Activated naive CD4-positive, alpha-beta T cell treated with anti-CD3 and anti-CD28 coated beads for 36 hours (primary cell): ENCODE data around the gene ATP13A4. TPM values are rescaled to one million over a fixed set of nuclear protein-coding genes. Genes with fewer than 3 reads are reported as not detected.
"Not testable (repeated sequence)": the region's sequence is repeated elsewhere in the genome, so short reads cannot be mapped to it uniquely, and the experiment has no call there.

Experiments
- CTCF ChIA-PET: fragments of 350-600 bp; sonication (Branson Sonifier 250); formaldehyde crosslinking; loops from one replicate; lab custom pipeline; 2021; ENCODE audit warnings: antibody characterized with exemption; lab: Charles Lee
- DNase-seq: peaks from one replicate; pipeline ENCODE4 v3.0.0-alpha.2; 2020
- H3K27ac Mint-ChIP-seq: one replicate; pipeline ENCODE4 v1.8.0; 2021; ENCODE audit warnings: mild to moderate bottlenecking, mixed read lengths
- H3K27me3 Mint-ChIP-seq: one replicate; pipeline ENCODE4 v1.8.0; 2021; ENCODE audit warnings: low read depth, mixed read lengths
- H3K36me3 Mint-ChIP-seq: one replicate; pipeline ENCODE4 v1.8.0; 2021; ENCODE audit warnings: low read depth, mixed read lengths
- H3K4me1 Mint-ChIP-seq: one replicate; pipeline ENCODE4 v1.8.0; 2021; ENCODE audit warnings: low read depth, mixed read lengths
- H3K4me3 Mint-ChIP-seq: one replicate; pipeline ENCODE4 v1.8.0; 2021; ENCODE audit warnings: mild to moderate bottlenecking, moderate library complexity, mixed read lengths
- H3K9me3 Mint-ChIP-seq: one replicate; pipeline ENCODE4 v1.8.0; 2021; ENCODE audit warnings: mixed read lengths
- intact Hi-C: fragments of 100-400 bp; cut with micrococcal nuclease; formaldehyde crosslinking; loops from one replicate; pipeline ENCODE4 v1.15.1; 2023
- total RNA-seq, 2 experiments: library from RNA; stranded (reverse); gene quantifications; one replicate each; pipeline ENCODE4 v1.2.3, GENCODE V29; 2021

ATP13A4 gene
- total RNA-seq, 2 experiments from 2014 or later, result 2.4 to 2.8 TPM

DNA sequence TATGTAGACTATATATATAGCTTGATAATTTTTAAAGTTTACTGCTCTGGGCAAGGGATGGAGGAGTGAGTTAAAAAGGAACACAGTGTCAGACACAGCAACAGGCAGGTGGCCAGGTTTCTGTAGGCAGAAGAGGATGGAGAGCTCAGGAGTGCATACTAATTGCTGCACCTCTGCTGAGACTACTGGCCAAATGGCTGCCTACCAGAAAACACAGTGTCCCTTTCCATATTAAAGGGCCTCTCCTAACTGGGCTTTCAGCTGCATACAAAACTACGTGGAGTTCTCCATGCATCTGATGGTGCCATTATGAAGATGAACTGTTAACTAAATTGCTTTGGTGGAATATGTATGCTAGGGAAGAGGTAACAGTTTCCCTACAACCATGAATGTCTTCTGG lies 1.8 kb downstream of the ATP13A4 start:
- DNase-seq, result no peak
- Mint-ChIP-seq H3K4me1 (no peaks in the 10 kb centered on the region), H3K4me3 (no peak overlapping the region), H3K9me3 (no peaks in the 10 kb centered on the region), H3K27me3 (no peaks in the 10 kb centered on the region), H3K27ac (no peak overlapping the region), H3K36me3 (no peaks in the 10 kb centered on the region)
- intact Hi-C loops, result no loop called here
- CTCF ChIA-PET, result interaction anchor here (1.4 kb wide), 1 partner anchor 21 kb away, joined by 4 read pairs; no protein-coding TSS in a partner anchor

DNA sequence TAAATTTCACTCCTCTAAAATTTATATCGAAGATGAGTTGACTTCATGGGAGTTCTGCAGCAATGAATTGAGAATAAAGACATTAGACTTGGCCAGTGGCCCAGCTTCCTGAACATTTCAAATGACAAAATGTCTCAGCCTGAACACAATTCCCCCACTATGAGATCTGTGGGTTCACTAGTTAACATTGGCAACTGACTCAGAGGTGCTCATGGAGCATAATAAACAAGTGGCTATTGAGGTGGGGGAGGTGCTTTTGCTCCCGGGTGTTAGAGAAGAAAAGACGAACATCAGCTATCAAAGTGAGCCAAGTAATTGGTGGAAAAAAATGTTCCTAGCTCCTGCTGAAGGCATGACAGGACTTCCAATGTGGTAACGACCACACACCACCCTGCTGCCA lies 6.3 kb downstream of the ATP13A4 start:
- H3K4me1 Mint-ChIP-seq, result no peaks in the 10 kb centered on the region
- intact Hi-C loops, result no loop called here
- no peak overlapping the region for H3K27ac Mint-ChIP-seq
- peaks cover 4% of the 10 kb centered on the region for H3K36me3 Mint-ChIP-seq
- no peak for DNase-seq
- H3K9me3 Mint-ChIP-seq, result peaks cover 11% of the 10 kb centered on the region
- no peaks in the 10 kb centered on the region for H3K27me3 Mint-ChIP-seq
- H3K4me3 Mint-ChIP-seq, result no peak overlapping the region
- CTCF ChIA-PET, result no interaction called here

DNA sequence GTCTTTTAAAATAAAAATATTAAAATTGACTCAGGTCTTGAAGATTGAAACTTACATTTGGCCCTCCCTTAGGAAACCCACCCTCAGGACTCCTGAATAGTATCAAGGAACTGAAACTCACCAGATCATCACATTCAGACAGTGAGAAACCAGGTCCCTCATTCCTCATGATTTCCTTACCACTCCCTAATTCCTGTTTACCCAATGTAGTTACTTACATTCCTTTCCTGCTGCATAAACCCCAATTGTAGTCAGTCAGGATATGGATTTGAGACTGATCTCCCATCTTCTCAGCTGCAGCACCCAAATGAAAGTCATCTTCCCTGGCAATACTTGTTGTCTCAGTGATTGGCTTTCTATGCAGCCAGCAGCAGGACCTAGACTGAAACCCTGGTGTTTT lies 8.6 kb downstream of the ATP13A4 start:
- no peaks in the 10 kb centered on the region for H3K4me1 Mint-ChIP-seq
- H3K9me3 Mint-ChIP-seq, result peaks cover 11% of the 10 kb centered on the region
- no peak overlapping the region for H3K4me3 Mint-ChIP-seq
- CTCF ChIA-PET, result no interaction called here
- no peak overlapping the region for H3K27ac Mint-ChIP-seq
- H3K27me3 Mint-ChIP-seq, result no peaks in the 10 kb centered on the region
- intact Hi-C loops, result no loop called here
- H3K36me3 Mint-ChIP-seq, result peaks cover 4% of the 10 kb centered on the region
- no peak for DNase-seq

DNA sequence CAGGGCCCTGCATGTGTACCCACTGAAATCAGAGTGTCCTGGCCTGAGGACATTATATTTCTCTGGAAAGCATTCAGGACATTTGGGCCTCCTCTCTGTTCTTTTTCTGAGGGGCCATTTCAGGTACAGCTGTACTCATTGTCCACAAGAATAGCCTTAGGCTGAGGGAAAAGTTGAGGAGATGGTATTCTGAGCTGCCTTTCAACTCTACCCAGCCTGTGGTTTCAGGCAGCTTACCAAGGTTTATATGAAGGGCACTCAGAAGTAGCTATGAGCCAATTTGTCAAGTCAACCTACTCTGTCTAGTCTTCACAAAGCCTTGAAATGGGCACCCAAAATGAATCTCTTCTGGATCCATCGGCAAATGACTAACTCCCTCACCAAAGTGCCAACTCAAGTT lies 9.4 kb downstream of the ATP13A4 start:
- no peak overlapping the region for H3K4me3 Mint-ChIP-seq
- DNase-seq, result no peak
- intact Hi-C loops, result no loop called here
- peaks cover 11% of the 10 kb centered on the region for H3K9me3 Mint-ChIP-seq
- H3K36me3 Mint-ChIP-seq, result peaks cover 4% of the 10 kb centered on the region
- CTCF ChIA-PET, result no interaction called here
- no peak overlapping the region for H3K27ac Mint-ChIP-seq
- H3K27me3 Mint-ChIP-seq, result no peaks in the 10 kb centered on the region
- no peaks in the 10 kb centered on the region for H3K4me1 Mint-ChIP-seq

DNA sequence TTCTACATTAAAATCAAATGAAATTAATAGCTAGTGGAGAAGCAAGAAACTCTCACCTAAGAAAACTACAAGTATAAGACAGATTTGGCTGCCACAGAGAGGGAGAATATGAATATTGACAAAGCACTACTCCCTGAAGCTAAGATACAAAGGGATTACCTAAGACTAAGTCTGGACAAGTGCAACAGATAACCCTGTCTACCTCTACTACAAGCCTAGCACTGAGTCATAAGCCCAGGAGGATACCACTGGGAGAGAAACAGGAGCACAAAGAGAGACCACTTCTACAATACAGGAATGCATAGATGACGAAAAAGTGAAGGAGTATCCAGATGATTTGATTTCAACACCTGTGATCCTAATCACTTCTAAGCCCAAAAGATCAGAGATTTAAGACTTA lies 10.4 kb downstream of the ATP13A4 start:
- CTCF ChIA-PET, result no interaction called here
- no peak for DNase-seq
- intact Hi-C loops, result no loop called here
- Mint-ChIP-seq H3K36me3 (peaks cover 4% of the 10 kb centered on the region), H3K27me3 (no peaks in the 10 kb centered on the region), H3K27ac (no peak overlapping the region), H3K9me3 (peaks cover 11% of the 10 kb centered on the region), H3K4me1 (no peaks in the 10 kb centered on the region), H3K4me3 (no peak overlapping the region)

DNA sequence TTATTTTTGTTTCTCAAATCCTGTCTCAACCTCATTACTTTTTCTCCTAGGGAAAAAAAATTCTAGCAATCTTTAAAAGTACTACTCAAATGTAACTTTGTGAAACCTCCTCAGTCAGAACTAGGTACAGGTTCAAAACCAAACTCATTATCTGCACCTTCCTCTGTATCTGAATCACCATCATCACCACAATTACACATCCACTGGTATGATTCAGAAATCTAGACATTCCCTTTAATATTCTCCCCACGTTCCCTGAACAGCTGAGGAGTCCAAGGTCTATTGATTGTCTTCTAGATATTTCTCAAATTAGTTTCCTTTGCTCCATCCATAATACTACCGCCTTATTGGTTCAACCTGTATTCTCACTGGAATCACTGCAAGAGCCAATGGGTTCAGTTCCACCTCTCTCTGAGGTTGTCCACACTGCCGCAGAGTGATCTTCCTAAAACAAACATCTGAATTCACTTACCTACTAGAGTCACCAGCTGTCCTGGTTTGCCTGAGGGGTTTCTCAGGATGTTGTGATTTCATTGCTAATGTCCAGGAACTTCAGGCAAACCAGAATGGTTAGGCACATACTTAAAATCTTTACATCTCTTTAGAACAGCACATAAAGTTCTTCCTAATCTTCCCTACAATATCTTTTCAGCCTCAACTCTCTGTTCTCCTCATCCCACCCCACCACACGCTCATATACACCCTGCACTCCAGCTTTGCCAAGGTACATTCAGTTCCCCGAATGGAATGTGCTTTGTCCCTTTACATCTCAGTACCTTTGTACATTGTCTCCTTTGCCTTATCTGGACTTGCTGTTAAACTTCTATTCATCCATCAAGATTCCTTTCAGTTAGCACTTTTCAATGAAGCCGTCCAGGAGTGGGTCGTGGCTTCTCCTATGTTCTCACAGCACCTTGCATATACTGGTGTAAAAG lies 24.2 kb downstream of the ATP13A4 start:
- Mint-ChIP-seq H3K4me1 (no peaks in the 10 kb centered on the region), H3K27ac (no peak overlapping the region), H3K9me3 (peaks cover 2% of the 10 kb centered on the region), H3K4me3 (no peak overlapping the region), H3K27me3 (peaks cover 5% of the 10 kb centered on the region), H3K36me3 (no peaks in the 10 kb centered on the region)
- intact Hi-C loops, result no loop called here
- CTCF ChIA-PET, result no interaction called here
- no peak for DNase-seq

DNA sequence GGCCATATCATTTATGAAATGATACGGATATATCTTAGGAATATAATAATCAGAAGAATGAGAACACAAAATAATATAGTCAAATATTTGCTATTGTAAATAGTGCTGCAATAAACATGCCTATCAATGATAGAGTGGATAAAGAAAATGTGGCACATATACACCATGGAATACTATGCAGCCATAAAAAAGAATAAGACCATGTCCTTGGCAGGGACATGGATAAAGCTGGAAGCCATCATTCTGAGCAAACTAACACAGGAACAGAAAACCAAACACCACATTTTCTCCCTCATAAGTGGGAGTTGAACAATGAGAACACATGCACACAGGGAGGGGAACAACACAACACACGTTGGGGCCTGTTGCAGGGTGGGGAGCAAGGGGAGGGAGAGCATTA lies 28.6 kb downstream of the ATP13A4 start:
- H3K4me1 Mint-ChIP-seq, H3K36me3 Mint-ChIP-seq, CTCF ChIA-PET, H3K27me3 Mint-ChIP-seq, DNase-seq, intact Hi-C loops, H3K27ac Mint-ChIP-seq, H3K9me3 Mint-ChIP-seq, H3K4me3 Mint-ChIP-seq: not testable (repeated sequence)

DNA sequence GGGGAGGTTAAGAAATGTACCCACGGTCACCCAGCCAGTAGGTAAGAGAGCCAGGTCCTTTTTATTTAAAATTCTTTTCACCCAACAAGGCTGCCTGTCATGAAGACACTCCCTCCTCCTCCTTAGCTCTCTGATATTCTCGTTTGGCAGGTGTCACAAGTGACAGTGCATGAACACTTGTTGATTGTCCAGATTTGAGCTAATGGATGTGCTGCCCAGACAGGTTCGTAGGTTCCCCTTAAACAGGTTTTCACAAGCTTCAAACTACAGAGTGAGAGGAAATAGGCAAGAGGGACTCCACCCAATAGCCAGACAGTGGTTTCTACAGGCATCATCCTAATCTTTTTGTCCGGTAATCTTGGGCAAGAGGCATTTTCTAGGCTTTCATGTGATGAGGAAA lies 32.2 kb downstream of the ATP13A4 start:
- Mint-ChIP-seq H3K27me3 (no peaks in the 10 kb centered on the region), H3K4me3 (no peak overlapping the region), H3K9me3 (peaks cover 2% of the 10 kb centered on the region), H3K27ac (no peak overlapping the region), H3K4me1 (no peaks in the 10 kb centered on the region), H3K36me3 (no peaks in the 10 kb centered on the region)
- no peak for DNase-seq
- CTCF ChIA-PET, result no interaction called here
- intact Hi-C loops, result no loop called here

DNA sequence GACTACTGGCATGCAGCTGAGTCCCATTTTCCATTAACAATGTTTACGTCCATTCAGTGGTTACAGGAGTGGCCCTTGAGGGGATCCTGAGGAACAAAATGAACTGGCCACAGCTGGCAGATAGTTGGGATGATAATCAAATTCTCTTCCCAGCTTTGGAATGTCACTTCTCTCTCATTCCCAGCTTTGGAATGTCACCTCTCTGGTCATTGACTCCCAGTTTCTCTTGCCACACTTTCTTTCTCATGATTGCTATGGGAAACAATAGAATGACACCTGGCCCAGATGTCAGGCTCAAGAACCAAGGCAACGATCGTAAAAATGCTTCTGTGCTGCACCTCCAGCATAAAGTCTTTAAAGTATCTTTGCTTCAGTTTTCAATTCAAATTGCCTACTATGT lies 34.0 kb downstream of the ATP13A4 start:
- Mint-ChIP-seq H3K27ac (no peak overlapping the region), H3K4me3 (no peak overlapping the region), H3K27me3 (no peaks in the 10 kb centered on the region), H3K4me1 (no peaks in the 10 kb centered on the region), H3K36me3 (no peaks in the 10 kb centered on the region), H3K9me3 (no peaks in the 10 kb centered on the region)
- CTCF ChIA-PET, result no interaction called here
- DNase-seq, result no peak
- intact Hi-C loops, result no loop called here

DNA sequence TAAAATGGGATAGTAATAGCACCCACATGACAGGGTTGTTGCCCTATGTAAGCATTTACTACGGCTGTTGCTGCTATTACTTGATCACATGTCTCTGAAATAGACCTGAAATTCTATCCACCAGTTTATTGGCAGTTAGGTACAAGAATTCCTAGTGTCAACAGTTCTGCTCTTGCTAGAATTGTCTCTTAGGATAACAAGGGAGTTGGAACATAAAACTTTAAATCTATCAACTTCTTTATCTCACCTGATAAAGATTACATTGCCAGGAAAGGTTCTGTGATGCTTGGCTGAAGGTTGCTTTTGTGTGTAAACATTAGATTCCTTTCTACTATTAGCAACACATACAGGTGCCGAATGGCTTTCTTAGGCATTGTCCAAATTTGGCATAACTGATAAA lies 38.7 kb downstream of the ATP13A4 start:
- Mint-ChIP-seq H3K27ac (no peak overlapping the region), H3K4me1 (no peaks in the 10 kb centered on the region), H3K36me3 (no peaks in the 10 kb centered on the region), H3K9me3 (no peaks in the 10 kb centered on the region), H3K4me3 (no peak overlapping the region), H3K27me3 (no peaks in the 10 kb centered on the region)
- CTCF ChIA-PET, result no interaction called here
- intact Hi-C loops, result no loop called here
- DNase-seq, result no peak

DNA sequence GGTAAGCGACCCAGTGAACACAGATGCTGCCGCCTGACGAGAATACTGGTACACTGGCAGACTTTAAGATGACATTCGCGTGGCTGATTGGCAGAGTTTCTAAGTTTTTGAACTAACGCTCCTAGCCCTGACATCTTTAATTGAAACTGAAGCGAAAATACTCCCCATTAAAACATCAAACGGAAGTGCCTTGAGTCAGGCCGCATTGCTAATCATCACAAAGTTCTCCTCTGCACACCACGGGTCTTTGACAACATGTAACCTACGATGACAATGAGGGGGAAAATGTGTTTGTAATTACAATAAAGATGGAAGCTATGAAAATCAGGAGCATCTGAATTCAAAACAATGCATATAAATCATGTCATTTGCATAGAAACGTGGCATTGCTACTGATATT lies 44.5 kb downstream of the ATP13A4 start:
- no peak for DNase-seq
- CTCF ChIA-PET, result no interaction called here
- intact Hi-C loops, result no loop called here
- Mint-ChIP-seq H3K9me3 (no peaks in the 10 kb centered on the region), H3K27ac (no peak overlapping the region), H3K4me3 (no peak overlapping the region), H3K36me3 (no peaks in the 10 kb centered on the region), H3K4me1 (no peaks in the 10 kb centered on the region), H3K27me3 (no peaks in the 10 kb centered on the region)

DNA sequence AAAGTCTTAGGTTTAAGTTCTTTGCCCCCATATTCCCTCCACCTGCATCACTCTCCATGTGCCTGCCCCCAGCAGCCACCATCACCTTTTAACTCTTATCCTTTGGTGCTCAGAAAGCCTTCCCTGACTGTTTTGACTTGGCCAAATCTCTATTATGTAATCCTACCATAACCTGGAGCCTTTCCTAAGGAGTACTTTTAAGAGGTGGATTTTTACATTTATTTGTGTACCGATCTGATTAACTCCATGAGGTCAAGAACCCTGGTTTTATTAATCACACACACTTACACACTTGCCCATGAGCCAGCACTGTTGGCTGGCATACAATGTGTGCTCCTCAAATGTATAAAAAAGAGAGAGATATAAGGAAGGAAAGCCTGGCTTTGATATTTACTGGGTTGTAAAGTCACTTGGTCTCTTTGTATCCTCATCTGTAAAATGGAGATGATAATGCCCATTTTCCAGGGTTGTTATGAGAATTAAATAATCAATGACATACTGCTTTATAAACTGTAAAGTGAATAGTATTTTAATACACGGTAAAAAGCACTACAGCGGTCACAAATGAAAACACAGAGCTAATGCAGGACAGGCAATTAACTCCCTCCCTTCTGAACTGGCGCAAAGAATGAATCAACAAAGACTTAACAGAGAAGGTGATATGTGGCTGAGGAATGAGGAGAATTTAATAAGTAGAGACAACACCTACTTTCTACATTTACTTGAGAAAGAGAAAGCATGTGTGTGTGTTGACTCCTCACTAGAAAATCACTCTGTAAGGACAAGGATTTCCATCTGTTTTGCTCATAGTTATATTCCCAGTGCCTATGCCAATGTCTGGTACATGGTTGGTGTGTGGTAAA lies 45.4 kb downstream of the ATP13A4 start:
- CTCF ChIA-PET, result no interaction called here
- no peak overlapping the region for H3K27ac Mint-ChIP-seq
- no peaks in the 10 kb centered on the region for H3K4me1 Mint-ChIP-seq
- DNase-seq, result no peak
- intact Hi-C loops, result no loop called here
- H3K36me3 Mint-ChIP-seq, result no peaks in the 10 kb centered on the region
- H3K4me3 Mint-ChIP-seq, result no peak overlapping the region
- H3K9me3 Mint-ChIP-seq, result no peaks in the 10 kb centered on the region
- no peaks in the 10 kb centered on the region for H3K27me3 Mint-ChIP-seq
